Stimulated activated CD8-positive, alpha-beta memory T cell treated with anti-CD3 and anti-CD28 coated beads, Interleukin-4, amount 100 ng/mL, for 24 hours (primary cell): ENCODE data around the gene GP1BA.
A peak's percentile ranks its signal among the peaks of the same experiment; 100 is the strongest.

Experiments used
- DNase-seq: peaks from one replicate; pipeline ENCODE4 v3.0.0-alpha.2; 2020; ENCODE audit warnings: low read depth

The GP1BA gene

DNA sequence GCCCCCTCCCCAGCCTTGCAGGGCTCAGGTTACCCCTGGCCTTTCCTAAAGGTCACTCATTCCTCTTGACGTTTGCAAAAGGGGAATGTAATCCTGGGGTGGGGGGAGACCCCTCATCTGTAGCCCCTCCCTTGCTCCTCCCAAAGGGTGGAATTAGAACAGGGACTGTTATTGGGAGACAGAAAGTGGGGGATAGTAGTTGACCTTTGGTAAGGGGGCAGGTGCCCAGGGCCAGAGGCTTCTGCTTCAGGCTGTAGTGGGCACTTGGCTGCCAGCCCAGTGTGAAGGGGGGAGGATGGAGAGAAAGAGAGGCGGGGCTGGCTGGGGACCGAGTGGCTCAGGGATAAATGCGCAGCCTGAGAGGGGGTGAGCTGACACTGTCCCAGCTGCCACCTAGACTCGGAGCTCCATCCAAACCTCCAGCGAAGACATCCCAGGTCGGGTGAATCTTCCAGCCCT lies 18.7 kb downstream of the GP1BA start, which contains the start of gene ENO3:
Gene ENO3 (plus strand): TSS at position 374 of the 459 bp plus-strand sequence. CDS start 711 bp downstream, outside the sequence.
- no peak for DNase-seq

DNA sequence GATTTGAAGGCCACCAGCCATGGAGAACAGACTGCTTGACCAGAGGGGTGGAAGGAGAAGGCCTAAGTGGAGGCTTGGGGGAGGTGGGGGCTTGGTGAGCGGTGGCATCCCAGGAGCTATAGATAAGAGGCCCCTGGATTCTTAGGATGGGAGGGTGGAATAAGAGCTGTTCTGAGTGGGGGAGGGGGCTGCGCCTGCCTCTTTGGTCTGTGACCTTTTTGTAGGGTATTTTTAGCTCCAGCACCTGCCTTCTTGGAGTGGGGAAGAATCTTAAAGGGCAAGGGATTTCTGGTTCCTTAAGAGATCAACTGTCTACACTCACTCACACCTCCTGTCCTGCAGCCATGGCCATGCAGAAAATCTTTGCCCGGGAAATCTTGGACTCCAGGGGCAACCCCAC lies 19.4 kb downstream of the GP1BA start:
- no peak for DNase-seq

DNA sequence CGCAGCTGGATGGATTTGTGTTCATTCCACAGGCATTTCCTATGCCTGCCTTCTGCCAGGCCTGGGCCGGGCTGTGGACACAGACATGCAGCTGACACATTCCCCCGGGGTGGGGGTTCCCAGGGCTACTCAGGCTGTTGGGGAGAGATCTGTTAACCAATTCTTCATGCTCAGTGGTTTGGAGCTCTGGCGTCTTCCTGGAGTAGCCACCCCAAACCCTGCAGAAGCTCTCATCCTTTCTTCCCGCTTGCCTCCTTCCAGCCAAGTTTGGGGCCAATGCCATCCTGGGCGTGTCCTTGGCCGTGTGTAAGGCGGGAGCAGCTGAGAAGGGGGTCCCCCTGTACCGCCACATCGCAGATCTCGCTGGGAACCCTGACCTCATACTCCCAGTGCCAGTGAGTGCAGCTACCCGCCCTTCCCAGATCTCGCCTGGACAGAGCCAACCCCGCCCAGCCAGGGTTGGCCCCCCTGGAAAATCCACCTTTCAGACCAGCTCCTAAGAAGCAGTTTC lies 21.4 kb downstream of the GP1BA start:
- no peak for DNase-seq

DNA sequence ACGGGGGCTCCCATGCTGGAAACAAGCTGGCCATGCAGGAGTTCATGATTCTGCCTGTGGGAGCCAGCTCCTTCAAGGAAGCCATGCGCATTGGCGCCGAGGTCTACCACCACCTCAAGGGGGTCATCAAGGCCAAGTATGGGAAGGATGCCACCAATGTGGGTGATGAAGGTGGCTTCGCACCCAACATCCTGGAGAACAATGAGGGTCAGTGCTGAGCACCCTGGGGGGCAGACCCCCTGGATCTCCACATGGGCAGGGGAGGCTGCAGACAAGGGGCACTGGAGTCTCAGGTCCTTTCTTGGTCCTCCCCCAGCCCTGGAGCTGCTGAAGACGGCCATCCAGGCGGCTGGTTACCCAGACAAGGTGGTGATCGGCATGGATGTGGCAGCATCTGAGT lies 23.0 kb downstream of the GP1BA start:
- DNase-seq, result no peak

DNA sequence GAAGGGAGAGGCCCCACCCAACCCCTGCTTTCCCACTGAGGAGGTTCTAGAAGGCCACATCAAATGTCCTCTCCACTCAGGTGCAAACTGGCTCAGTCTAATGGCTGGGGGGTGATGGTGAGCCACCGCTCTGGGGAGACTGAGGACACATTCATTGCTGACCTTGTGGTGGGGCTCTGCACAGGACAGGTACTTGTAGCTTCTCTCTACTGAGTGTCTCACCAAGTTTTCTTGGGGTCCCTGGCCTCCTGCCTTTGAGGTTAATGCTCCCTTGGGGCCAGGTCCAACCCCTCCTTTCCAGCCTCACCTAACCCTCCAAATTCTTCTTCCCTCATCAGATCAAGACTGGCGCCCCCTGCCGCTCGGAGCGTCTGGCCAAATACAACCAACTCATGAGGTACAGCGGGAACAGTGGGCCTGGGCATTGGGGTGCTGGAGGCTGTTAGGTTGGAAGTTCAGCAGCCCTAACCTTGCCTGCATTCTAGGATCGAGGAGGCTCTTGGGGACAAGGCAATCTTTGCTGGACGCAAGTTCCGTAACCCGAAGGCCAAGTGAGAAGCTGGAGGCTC lies 24.5 kb downstream of the GP1BA start:
- DNase-seq, result no peak

DNA sequence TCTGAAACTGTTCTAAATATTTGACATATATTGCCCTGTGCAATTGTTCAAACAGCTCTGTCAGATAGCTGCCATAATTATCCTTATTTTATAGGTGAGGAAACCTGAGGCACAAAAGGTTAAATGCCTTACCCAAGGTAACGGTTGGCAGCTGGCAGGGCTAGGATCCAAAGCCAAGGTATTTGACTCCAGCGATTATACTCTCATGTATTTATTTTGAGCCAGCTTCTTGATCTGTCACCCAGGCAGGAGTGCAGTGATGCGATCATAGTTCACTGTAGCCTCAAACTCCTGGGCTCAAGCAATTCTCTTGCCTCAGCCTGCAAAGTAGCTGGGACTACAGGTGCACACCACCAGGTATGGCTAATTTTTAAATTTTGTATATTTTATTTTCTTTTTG lies 26.0 kb downstream of the GP1BA start:
- DNase-seq, result no peak

DNA sequence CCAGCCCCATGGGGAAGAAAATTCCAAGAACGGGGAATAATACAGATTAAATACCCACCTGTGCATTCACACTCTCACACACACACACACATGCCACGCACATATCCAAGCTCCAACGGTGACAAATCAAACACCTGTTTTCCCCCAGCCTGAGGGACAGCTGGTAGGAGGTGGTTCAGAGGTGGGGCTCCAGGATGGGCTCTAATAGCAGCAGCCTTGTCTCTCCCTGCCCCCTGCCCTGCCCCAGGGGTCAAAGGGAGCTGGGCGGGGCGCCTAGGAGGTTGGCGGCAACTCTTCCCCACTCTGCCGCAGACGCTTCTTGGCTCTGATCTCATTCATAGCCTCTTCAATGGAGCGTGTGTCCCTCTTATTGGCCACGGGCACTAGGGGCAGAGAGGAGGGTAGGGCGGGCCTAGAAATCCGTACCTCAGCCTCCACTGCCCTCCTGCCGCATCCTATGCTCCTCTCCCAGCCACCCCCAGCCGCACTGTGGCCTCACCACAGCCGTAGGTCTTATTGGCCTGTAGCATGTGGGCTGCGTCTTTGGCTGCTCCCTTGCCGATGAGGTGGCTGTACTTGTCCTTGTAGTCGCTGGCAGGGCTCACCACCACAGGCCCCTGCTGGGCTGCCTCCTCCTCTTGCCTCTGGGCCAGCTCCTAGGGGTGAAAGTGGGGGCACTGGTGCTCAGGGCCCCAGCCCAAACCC lies 27.3 kb downstream of the GP1BA start:
- DNase-seq, result no peak

DNA sequence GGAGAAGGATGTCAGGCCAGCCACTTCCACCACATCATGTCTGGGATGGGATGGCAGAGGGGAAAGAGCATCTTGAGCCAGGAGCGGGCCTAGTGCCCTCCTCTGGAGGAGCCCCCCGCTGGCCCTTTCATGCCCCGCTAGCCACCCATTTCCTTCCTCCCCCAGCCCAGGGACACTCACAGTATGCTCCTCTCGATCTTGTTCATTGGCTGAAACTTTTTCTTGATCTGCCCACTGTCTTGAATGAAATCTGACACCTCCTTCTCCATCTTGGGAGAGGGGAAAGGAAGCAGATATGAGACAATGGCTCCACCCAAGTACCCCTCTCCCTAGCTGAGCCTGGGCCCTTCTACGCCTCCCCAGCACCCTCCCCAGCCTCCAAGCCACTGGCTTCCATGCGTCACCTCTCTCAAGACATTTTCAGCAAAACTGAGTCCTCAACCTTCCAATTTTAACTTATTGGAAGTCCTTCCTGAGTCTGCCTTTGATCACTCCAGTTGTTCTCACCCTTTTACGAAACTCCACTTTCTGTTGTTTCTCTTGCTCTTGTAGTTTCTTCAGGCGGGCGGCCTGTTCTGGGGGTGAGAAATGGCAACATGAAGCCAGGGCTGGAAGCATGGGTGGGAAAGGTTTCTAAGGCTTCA lies 28.3 kb downstream of the GP1BA start:
- DNase-seq, result no peak

DNA sequence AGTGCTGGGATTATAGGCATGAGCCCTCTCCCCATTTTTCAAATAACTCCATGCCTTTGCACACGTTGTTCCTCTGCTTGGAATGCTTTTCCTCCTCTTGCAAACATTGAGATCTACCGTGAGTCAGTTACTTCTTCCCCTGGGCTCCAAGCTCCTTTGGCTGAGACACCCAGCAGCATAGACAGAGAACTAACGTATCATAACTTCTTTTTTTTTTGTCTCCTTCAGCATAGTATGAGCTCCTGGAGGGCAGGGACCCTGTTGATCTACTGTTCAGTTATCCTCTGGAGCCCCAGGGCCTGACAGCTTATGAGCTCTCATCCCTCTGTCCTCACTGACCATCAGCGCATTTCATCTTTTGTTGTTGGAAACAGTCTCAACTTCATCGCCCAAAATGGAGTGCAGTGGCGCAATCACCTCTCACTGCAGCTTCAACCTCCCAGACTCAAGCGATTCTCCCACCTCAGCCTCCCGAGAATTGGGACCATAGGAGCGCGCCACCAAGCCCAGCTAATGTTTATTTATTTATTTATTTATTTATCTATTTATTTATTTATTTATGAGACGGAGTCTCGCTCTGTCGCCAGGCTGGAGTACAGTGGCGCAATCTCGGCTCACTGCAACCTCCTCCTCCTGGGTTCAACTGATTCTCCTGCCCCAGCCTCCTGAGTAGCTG lies 33.4 kb downstream of the GP1BA start:
- DNase-seq, result no peak

DNA sequence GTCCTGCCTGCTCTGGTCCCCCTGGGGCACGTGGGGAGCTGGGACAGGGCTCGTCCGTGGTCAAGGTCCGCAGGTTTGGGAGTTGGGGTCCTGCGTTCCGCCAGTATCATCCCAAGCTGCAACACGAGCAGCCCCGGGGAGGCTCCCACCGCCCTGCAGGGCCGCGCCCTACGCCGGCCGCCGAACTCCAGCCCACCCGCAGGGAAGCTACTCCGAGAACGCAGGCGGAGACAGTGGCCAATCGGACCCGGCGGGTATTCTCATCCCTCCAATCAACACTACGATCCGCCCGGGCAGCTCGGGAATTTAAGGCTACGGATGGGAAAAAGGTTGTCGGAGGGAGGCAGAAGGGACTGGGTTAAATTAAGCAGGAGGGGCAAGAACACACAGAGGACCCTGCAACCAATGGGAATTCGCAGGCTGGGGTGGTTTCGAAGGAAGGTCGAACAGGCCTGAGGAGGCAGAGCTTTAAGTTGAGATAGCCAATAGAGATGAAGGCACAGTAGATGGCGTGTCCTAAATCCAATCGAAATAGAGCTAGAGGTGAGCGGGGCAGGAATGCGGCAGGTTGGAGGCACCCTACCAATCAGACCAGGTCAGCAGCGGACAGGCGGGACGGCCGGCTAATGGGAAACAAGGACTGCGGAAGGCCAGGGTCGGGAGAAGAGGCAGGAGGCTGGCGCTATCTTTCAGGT lies 34.9 kb downstream of the GP1BA start:
- peak; percentile 88 for DNase-seq

DNA sequence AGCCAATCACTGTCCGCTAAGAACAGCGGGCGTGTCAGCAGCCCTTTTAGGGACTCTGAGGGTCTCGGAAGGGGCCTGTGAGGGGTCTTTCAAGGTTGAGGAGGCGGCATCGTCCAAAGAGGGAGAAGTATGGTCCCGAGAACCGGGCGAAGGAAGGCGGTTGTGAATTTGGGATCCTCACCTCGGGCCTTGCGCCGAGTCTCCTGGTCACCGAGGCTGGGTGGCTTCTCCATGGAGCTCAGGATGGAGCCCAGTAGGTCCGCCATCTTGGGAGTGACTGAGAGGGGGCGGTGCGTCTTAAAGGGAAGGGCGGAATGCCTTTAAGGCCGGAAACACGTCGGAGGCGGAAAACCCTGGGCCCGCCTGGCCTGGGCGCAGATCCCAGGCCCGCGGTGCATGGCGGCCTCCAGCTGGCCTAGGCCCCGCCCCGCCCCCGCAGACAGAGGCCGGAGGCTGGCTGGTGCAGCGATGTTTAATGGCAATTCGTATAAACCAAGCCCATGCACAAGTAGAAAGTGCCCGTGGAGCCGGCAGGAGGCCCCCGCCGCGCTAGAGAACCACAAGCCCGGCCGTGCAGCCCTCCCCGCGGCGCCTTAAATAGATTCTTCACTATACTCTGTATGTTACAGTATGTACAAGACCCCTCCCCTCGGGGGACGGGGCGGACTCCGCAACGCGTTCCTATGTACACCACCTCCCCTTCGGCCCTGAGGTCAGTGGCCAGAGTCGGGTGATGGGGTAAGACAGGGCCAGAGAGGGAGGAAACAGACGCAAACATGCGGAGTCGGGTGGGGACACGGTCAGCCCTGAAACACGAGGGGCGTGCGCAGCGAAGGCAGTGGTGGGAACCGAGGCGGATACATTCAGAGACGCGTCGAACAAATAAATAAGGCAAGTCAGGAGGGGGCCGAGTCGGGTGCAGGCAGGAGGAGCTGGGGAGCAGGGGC lies 35.7 kb downstream of the GP1BA start, which contains the start of gene SPAG7:
Gene SPAG7 (minus strand): TSS at position 279 of the 947 bp plus-strand sequence. CDS start 13 bp downstream, at position 266.
- DNase-seq, result peak; percentile 87

DNA sequence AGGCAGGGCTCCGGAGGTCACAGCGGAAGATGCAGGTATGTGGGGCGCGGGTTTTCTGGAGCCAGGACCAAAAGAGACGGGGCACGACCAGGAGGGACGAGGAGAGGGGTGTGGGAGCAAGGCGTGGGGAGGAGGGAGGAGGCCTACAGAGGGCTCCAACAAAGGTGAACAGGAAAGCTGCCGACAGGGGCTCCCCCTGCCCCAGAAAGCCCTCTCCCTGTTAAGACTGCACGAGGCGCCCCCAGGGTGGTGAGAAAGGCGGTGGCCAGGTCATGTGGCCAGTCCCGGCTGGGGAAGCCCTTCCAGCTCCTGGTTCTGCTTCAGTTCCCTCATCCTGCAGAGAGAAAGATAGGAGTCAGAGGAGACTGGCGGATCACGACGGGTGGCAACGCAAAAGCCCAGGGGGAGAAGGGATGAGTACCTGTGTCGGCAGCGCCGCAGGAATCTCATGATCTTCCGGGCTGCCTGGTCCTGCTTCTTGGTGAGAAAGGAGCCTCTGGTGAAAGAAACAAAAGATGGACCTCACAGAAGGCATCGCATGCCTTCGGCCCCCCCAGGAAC lies 36.5 kb downstream of the GP1BA start:
- no peak for DNase-seq

DNA sequence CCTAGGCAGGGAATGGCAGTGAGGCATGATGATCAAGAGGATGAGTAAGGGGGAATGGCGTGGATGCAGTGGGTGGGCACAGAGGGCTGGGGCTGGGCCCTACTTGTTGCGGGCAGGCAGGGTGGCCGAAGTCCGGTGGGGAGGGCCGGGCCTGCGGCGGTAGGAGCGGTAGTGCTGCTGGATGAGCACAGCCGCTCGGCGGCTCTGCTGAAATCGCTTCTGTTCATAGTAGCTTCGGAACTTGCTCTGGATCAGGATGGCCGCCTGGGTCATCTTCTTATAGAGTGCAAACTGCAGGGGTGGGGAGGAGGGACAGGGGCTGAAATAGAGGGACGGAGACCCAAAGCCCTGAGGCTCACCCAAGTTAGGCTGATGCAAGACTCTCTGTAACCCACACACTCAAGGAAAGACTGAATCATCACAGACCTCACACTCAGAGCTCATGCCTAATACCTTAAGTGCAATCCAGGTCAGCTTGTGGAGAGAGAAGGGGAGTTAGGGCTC lies 37.0 kb downstream of the GP1BA start:
- no peak for DNase-seq

DNA sequence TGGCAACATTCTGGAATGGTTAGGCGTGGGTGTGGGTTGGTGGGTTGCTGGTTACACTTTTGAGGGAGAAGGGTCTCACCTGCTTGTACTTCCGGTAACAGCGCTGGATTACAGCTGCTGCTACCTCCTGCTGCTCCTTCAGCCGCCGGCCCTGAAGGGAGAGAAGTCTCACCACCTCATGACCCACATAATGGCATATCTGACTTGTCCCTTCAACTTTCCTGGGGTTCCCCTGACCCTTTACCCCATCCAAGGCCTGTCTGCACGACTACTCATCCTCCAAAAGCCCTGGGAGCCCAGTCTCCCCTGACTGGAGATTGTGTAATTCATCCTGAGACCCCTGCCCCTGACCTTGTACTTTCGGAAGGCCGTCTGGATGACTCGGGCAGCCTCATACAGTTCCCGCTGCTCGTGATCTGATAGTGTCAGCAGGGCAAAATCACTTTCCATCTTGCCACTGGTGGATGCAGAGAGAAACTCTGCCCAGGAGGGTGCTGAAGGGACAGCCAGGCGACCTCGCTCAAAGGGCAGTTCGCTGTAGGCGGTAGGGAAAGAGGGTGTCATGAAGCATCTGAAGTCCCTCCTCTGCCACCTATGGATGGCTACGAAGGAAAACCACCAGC lies 37.6 kb downstream of the GP1BA start:
- no peak for DNase-seq

DNA sequence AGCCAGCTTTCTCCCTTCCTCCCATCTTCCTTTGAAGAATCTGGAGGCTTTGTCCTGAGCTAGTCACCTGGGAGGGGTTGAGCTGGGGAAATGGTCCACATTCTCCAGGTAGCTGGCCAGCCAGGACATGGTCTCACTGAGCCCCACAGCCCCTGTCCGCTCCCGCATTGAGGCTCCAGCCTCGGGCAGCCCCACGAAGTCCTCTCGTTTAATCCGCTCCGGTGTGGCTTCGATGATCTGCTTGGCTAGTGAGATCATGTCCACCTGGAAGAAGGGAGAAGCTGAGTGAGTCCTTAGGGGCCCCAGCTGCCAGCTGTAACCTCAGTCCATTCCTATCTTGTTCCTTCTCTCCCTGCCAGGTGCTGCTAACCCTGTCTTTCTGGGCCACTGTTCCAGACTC lies 38.2 kb downstream of the GP1BA start:
- no peak for DNase-seq

DNA sequence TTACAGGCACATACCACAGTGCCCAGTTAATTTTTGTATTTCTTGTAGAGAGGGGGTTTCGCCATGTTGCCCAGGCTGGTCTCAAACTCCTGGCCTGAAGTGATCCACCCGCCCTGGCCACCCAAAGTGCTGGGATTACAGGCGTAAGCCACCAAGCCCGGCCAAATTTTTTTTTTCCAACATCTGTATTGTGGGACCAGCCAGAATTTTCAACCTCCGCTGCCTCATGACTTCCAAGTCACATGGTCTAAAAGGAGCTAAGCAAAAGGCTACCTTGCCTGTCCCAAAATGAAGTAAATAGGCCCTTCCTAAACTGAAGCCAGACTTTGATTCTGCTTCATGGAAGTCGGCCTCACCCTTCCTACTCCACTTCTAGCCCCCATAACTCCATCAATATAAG lies 39.7 kb downstream of the GP1BA start:
- DNase-seq, result no peak

DNA sequence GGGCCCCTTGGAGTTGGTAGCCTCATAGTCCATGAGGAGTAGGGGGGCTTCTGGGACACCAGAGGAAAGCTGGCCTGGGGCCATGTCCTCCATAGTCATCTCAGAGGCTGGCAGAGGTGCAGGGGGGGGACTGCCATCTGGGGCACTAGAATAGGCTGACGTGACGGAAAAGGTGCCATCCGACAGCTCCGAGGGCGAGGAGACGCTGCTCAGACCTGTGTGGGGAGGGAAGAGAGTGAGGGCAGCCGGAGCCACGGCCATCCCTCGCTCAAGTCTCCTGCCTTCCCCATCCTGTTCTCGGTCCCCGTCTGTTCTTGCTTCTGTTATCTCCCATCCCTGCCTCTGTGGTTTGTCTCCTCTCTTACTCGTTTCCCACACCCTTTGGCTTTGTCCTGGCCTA lies 40.2 kb downstream of the GP1BA start:
- no peak for DNase-seq

DNA sequence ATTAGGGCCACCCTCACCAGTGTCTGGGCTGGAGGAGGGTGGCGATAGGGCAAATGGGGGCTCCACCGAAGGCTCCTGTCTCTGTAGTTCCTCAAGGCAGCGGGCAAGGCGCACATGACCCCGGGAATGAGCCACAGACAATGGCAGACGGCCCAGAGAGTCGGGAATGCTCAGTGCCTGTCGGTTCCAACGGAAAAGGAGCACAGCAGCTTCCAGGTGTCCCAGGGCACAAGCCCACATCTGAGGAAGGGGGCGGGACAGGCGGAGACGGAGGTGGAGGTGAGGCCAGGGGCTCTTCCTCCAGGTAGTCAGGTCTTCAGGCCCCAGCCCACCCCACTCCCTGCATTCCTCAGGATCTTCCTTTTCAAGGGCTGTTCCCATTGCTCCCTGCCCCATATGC lies 40.7 kb downstream of the GP1BA start:
- DNase-seq, result no peak

DNA sequence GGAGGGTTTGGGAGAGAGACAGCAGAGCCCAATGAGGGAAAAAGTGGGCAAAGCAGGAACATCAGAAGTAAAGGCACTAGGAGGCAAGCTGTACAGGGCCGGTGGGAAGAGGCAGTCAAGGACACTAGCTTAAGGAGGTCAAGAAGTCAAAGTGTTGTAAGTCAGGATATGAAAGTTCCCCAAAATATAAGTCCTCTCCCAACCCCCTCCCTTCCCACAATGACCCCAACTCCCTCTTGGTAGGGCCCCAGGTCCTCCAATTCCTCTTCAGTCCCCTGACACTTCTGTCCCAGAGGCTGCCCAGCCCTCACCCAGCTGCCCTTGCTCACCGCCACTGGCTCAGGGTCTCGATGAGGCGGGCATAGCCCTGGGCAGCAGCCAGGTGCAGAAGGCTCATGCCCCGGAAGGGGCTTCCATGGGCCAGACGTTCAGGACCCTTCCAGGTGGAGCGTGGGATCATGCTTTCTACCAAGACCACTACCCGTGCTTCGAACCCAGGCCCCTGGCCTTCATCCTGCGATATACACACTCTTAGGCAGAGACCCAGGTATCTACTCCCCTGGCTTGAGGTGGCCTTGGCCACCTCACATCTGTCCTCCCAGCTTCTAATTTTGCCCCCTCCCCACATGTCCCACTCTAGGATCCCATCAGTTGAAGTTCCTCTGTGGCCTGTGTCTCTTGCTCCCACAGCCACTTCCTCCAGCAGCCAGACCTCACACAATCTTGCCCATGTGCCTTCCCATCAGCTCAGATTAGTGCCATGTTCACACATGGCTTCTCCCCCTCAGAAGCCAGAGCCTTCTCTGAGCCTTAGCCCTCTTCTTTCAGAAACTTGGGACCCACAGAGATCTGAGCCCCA lies 41.4 kb downstream of the GP1BA start:
- no peak for DNase-seq
